Mucosa of descending colon (tissue), 3 donors: Measurements from ENCODE around the gene ATP12A. TPM values are rescaled to one million over a fixed set of nuclear protein-coding genes. Genes with fewer than 3 reads are reported as not detected.

Experiments
- ATAC-seq: fragments of 200-7000 bp; cut with Tn5 transposase; one replicate; pipeline ENCODE4 v1.9.1; 2020; ENCODE audit warnings: mild to moderate bottlenecking, moderate library complexity
- DNase-seq, 3 donors: peaks; one replicate each; pipeline ENCODE4 v3.0.0-alpha.2; 2020
- H3K36me3 ChIP-seq: fragments of 200-600 bp; one replicate; pipeline ENCODE4 v1.8.0; 2021; ENCODE audit warnings: low read depth, mild to moderate bottlenecking
- H3K4me1 ChIP-seq: fragments of 200-600 bp; one replicate; pipeline ENCODE4 v1.8.0; 2021; ENCODE audit warnings: low read depth, mild to moderate bottlenecking
- H3K4me3 ChIP-seq: fragments of 200-600 bp; one replicate; pipeline ENCODE4 v1.8.0; 2021; ENCODE audit warnings: mild to moderate bottlenecking
- H3K9me3 ChIP-seq: fragments of 200-600 bp; one replicate; pipeline ENCODE4 v1.8.0; 2021; ENCODE audit warnings: mild to moderate bottlenecking
- CTCF ChIP-seq: fragments of 200-600 bp; IDR thresholded peaks from one replicate; pipeline ENCODE4 v1.8.0; 2022; ENCODE audit warnings: antibody characterized with exemption, mild to moderate bottlenecking
- intact Hi-C, 2 donors: fragments of 100-400 bp; cut with DNase I in 1 of 2; cut with micrococcal nuclease in 1 of 2; formaldehyde crosslinking; loops; one replicate each; pipeline versions ENCODE4 v1.11.0 to v1.11.1; 2022; cut with DNase I, micrococcal nuclease
- total RNA-seq, 3 donors: library from RNA; stranded (reverse); fragmentation: NEBNext Ultra II Directional in 2 of 3; extraction: Animal tissue kit (Norgen Biotek cat#: 25700) in 2 of 3; gene quantifications; one replicate each; pipeline versions ENCODE4 v1.2.1 to v1.2.4, GENCODE V29; 2021 to 2023
- donor health status: DM: no; HTN: no; CAD: no; lungs with moderate emphysema.
- donor health status: DM: no; HTN: no; CAD: no.
- donor health status: DM: no; HTN: yes; CAD: no.

Gene ATP12A
- total RNA-seq, 3 donors from 2014 or later = not detected

GRCh38 chr13:24648983-24649687, 31.1 kb upstream of the ATP12A start:
- DNase-seq (no peak), ATAC-seq (no peak)
- Histone ChIP-seq H3K4me3 (no peak overlapping the region), H3K36me3 (no peaks in the 10 kb centered on the region), H3K4me1 (peaks cover 6% of the 10 kb centered on the region), H3K9me3 (no peaks in the 10 kb centered on the region)
- intact Hi-C loops = no loop called here
- TF ChIP-seq CTCF = no peak

- Histone ChIP-seq H3K9me3 (no peaks in the 10 kb centered on the region), H3K36me3 (no peaks in the 10 kb centered on the region), H3K4me3 (no peak overlapping the region), H3K4me1 (peaks cover 6% of the 10 kb centered on the region)
- ATAC-seq = peak; percentile 42
- TF ChIP-seq CTCF = no peak
- DNase-seq = no peak
- intact Hi-C loops = no loop called here
These were observed 30.5 kb upstream of the ATP12A start for GRCh38 chr13:24649688-24650043.

- Histone ChIP-seq H3K36me3 (no peaks in the 10 kb centered on the region), H3K4me3 (no peak overlapping the region), H3K4me1 (peaks cover 6% of the 10 kb centered on the region), H3K9me3 (no peaks in the 10 kb centered on the region)
- DNase-seq = no peak
- no peak for TF ChIP-seq CTCF
- intact Hi-C loops = no loop called here
- peak; percentile 16 for ATAC-seq
These were observed 30.0 kb upstream of the ATP12A start for GRCh38 chr13:24650161-24650560.

- Histone ChIP-seq H3K4me1 (peaks cover 6% of the 10 kb centered on the region), H3K4me3 (no peak overlapping the region), H3K9me3 (no peaks in the 10 kb centered on the region), H3K36me3 (no peaks in the 10 kb centered on the region)
- DNase-seq = peak in 2 of 3 donors; percentile 72 to 89
- intact Hi-C loops = no loop called here
- peak; percentile 95 for ATAC-seq
- TF ChIP-seq CTCF = no peak
These were observed 28.4 kb upstream of the ATP12A start for GRCh38 chr13:24651718-24652345.

- no peak for TF ChIP-seq CTCF
- Histone ChIP-seq H3K4me1 (peaks cover 6% of the 10 kb centered on the region), H3K36me3 (no peaks in the 10 kb centered on the region), H3K9me3 (no peaks in the 10 kb centered on the region), H3K4me3 (no peak overlapping the region)
- DNase-seq = no peak
- intact Hi-C loops = no loop called here
- ATAC-seq = peak; percentile 7
These were observed 27.8 kb upstream of the ATP12A start for GRCh38 chr13:24652359-24652758.
